ENCODE measurements around the gene SLCO2A1.

SLCO2A1 gene

DNA sequence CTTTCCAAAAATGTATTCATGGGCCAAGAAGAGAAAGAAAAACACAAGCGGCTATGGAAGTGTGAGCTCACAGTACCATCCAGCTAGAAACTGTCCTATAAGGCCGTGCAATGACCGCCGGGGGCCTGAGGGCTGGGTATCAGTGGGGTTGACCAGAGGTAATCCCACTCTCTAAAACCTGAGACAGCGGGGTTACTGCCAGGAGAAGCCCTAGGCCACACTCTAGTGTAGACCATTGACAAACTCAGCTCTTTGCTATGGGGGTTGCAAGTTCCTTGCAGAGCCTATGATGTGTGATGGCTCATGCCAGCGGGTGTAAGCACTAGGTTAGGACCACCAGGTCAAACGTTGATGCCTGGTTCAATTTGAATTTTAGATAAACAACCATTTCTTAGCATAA, 25.9 kb upstream of the SLCO2A1 start:
- no peaks in the 10 kb centered on the region for H3K27me3 Mint-ChIP-seq

DNA sequence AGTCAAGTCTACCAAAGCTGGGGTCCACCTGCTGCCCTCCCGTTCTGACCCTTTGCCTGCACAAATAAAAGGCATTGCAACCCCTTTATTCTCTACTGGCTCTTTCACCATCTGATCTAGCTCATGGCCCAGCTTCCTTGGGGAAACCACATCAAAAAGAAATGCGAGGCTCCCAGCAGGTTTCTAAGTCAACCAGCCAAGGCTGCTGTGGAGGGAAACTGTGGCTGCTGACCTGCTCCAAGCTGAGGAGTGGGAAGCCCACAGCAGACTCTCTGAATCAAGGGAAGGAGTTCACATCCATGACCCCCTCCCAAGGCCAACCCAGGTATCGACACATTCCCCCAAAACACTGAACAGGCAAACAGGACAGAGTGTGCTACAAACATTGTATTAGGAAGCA, 25.2 kb upstream of the SLCO2A1 start:
- H3K27me3 Mint-ChIP-seq, result no peaks in the 10 kb centered on the region
- H3K36me3 Mint-ChIP-seq (ENCODE audit: low read depth), result no peaks in the 10 kb centered on the region
- no peak overlapping the region for H3K27ac Mint-ChIP-seq
- no peaks in the 10 kb centered on the region for H3K9me3 Mint-ChIP-seq
- intact Hi-C loops (cut with micrococcal nuclease), result no loop called here
- no peaks in the 10 kb centered on the region for H3K4me1 Mint-ChIP-seq (ENCODE audit: low read depth)
- H3K4me3 Mint-ChIP-seq, result no peak overlapping the region

More for the DNA sequence above, 25.9 kb upstream of the SLCO2A1 start:
- H3K27ac Mint-ChIP-seq, result no peak overlapping the region
- intact Hi-C loops (cut with micrococcal nuclease), result no loop called here
- no peak overlapping the region for H3K4me3 Mint-ChIP-seq
- no peaks in the 10 kb centered on the region for H3K9me3 Mint-ChIP-seq
- no peaks in the 10 kb centered on the region for H3K4me1 Mint-ChIP-seq (ENCODE audit: low read depth)
- H3K36me3 Mint-ChIP-seq (ENCODE audit: low read depth), result no peaks in the 10 kb centered on the region

DNA sequence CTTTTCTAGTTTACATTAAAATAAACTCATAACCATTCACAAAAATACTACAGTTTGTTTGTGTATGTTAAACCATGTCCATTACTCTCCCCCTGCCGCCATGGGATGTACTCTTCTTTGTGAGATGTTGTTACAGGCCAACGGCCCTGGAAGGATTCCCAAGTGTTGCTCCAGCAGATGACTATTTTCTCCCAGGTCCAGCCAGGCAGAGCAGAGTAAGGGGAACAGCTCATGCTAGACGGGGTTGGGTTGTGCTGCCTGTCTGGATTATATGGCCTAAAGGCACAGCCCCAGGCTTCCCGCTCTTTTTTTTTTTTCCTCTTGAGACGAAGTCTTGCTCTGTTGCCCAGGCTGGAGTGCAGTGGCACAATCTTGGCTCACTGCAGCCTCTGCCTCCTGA, 24.5 kb upstream of the SLCO2A1 start:
- Mint-ChIP-seq H3K4me1 (ENCODE audit: low read depth) (no peaks in the 10 kb centered on the region), H3K9me3 (no peaks in the 10 kb centered on the region), H3K27ac (no peak overlapping the region), H3K27me3 (no peaks in the 10 kb centered on the region), H3K4me3 (no peak overlapping the region), H3K36me3 (ENCODE audit: low read depth) (no peaks in the 10 kb centered on the region)
- intact Hi-C loops (cut with micrococcal nuclease), result no loop called here

DNA sequence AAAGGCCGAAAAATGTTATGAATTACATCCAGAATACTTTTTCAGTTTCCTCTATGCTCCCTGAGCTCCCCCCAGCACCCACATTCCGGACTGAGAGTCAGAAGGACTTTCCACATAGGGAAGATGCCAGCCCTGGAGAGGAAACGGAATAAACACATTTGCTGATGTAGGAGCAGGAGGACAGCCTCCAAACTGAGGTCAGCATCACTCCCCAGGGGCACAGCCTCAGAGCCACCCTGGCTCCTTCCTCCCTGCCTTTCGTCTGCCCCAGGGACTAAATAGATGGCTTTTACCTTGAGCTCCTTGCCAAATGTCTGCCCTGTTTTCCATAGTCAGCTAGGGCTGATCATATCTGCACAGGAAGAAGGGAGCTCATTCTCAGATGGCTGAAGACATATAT, 22.6 kb upstream of the SLCO2A1 start:
- no peaks in the 10 kb centered on the region for H3K36me3 Mint-ChIP-seq (ENCODE audit: low read depth)
- no peak overlapping the region for H3K4me3 Mint-ChIP-seq
- H3K27ac Mint-ChIP-seq, result no peak overlapping the region
- H3K9me3 Mint-ChIP-seq, result no peaks in the 10 kb centered on the region
- no peaks in the 10 kb centered on the region for H3K4me1 Mint-ChIP-seq (ENCODE audit: low read depth)
- intact Hi-C loops (cut with micrococcal nuclease), result no loop called here
- H3K27me3 Mint-ChIP-seq, result no peaks in the 10 kb centered on the region

DNA sequence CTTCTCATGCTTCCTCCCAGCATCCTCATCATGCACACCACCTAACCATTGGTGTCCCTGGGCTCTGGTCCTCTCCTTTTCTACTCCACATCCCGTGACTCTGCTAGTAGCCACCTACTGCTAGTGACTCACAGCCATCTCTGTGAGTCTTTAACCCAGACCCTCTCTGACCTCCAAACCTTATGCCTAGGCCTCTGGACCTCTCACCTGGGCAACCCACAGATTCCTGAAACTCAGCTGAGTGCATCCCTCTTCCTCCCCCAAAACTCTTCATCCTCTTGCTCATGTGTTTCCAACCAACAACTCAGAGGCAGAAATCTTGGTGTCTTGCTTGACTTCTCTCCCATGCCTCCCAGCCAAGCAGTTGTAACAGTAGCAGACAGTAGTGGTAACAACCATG, 20.0 kb upstream of the SLCO2A1 start:
- no peaks in the 10 kb centered on the region for H3K27me3 Mint-ChIP-seq
- H3K4me3 Mint-ChIP-seq, result no peak overlapping the region

DNA sequence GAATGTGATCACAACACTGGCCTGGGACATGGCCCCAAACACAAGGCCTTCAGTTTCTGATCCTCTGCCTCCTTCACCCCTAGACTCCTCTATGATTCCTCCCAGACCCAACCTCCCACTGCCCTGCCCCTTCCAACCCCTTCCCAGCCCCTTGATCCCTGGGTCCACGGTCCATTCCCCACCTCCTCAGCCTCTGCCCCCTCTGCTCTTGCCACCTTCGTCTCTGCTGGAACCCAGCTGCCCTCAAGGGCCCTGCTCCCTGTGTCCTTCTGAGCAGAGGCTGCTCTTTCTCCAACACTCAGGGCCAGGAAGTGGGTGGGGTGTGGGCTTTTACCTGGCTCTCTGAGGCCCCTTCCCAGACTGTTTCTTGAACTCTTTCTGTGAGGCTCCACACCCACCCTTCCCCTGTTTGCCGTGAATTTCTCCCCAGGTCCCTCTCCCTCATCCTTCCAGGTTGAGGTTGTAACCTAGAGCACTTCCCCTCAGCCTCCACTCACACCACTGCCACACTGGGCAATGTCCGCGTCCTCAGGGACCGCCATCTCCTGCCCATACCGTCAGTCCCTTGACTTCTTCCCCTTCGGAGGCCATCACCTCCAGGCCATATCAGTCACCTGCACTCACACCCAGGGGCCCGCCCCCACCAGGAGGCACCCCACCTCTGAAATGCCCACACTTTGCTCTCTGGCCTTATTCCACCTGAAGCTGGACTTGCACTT, 18.7 kb upstream of the SLCO2A1 start:
- no peak overlapping the region for H3K4me3 Mint-ChIP-seq
- H3K36me3 Mint-ChIP-seq (ENCODE audit: low read depth), result no peaks in the 10 kb centered on the region
- H3K27me3 Mint-ChIP-seq, result no peaks in the 10 kb centered on the region
- no peaks in the 10 kb centered on the region for H3K4me1 Mint-ChIP-seq (ENCODE audit: low read depth)
- peaks cover 8% of the 10 kb centered on the region for H3K9me3 Mint-ChIP-seq
- intact Hi-C loops (cut with micrococcal nuclease), result no loop called here
- no peak overlapping the region for H3K27ac Mint-ChIP-seq

More for the DNA sequence above, 20.0 kb upstream of the SLCO2A1 start:
- H3K36me3 Mint-ChIP-seq (ENCODE audit: low read depth), result no peaks in the 10 kb centered on the region
- intact Hi-C loops (cut with micrococcal nuclease), result no loop called here
- peaks cover 8% of the 10 kb centered on the region for H3K9me3 Mint-ChIP-seq
- no peak overlapping the region for H3K27ac Mint-ChIP-seq
- no peaks in the 10 kb centered on the region for H3K4me1 Mint-ChIP-seq (ENCODE audit: low read depth)

DNA sequence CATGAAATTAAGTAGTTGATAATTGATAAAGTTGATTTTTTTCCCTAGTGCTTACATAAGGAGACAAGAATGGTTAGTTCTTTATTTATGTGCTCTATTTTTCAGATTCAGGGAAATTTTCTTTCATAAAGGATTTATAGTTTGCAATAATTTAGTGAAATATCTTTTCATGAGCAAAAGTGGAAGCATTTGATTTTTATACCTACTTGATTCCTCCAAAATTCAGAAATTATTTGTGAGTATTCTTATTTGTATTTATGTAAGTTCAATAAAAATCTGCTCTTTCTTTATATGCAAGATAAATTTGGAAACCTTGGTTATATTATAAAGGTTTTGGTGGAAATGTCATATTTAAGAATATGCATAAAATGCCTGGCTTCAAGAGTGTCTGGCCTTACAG, 14.7 kb upstream of the SLCO2A1 start:
- Mint-ChIP-seq H3K36me3 (ENCODE audit: low read depth) (no peaks in the 10 kb centered on the region), H3K4me1 (ENCODE audit: low read depth) (no peaks in the 10 kb centered on the region), H3K27me3 (no peaks in the 10 kb centered on the region), H3K27ac (no peak overlapping the region), H3K4me3 (no peak overlapping the region), H3K9me3 (peaks cover 34% of the 10 kb centered on the region)
- intact Hi-C loops (cut with micrococcal nuclease), result no loop called here

DNA sequence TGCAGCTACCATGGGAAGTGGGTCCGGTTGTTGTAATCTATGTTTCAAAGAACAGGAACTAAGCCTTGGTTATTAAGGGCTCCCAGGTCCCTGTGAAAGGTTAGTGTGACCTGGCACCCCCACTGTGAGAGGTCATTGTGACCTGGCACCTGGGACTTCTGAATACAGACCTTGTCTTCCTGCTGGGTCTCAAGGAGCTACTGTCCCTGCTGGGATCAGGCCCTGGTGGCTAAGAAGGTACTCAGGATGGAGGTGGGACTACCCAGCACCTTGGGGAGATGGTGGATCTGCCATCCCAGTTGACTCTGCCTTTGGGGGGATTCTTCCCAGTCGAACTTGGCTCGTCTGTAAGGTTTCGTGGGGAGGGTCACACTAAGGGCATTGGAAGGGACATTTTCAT, 10.3 kb upstream of the SLCO2A1 start:
- no peak overlapping the region for H3K27ac Mint-ChIP-seq
- no peaks in the 10 kb centered on the region for H3K4me1 Mint-ChIP-seq (ENCODE audit: low read depth)
- no peaks in the 10 kb centered on the region for H3K36me3 Mint-ChIP-seq (ENCODE audit: low read depth)
- no peak overlapping the region for H3K4me3 Mint-ChIP-seq
- H3K9me3 Mint-ChIP-seq, result peaks cover 28% of the 10 kb centered on the region
- intact Hi-C loops (cut with micrococcal nuclease), result no loop called here
- no peaks in the 10 kb centered on the region for H3K27me3 Mint-ChIP-seq

DNA sequence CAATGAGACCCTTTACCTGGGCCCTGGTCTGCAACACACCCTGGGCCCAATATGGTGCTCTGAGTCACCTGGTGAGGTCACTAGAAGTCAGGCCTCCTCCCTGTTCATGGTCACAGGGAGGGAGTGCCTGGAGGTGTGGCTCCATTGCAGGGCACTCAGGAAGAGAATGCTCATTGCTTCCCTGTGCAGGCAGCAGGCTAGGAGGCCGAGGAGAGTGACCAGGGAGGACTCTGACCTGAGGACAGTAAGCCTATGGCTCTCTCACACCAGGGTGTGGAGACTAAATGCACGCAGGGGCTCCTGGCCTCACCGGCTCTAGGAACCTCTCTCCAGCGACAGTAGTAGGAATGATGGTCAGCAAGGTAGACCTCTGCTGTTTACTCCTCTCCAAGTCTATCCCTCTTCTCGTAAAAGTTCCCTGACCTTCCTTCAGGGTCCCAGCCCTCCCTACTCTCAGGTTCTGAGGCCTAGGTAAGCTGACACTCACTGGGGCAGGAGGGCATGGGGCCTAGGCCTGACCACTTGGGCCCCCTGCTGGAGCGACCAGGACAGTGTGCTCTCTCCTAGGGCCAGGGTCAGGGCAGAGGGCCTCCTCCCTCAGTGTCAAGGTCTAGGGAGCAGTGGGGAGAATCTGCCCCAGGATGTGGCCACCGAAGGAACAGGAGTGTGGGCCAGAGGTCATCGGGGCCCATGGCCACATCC, 9.6 kb upstream of the SLCO2A1 start:
- Mint-ChIP-seq H3K27ac (no peak overlapping the region), H3K4me1 (ENCODE audit: low read depth) (no peaks in the 10 kb centered on the region), H3K27me3 (no peaks in the 10 kb centered on the region), H3K9me3 (peaks cover 26% of the 10 kb centered on the region), H3K4me3 (no peak overlapping the region), H3K36me3 (ENCODE audit: low read depth) (no peaks in the 10 kb centered on the region)
- intact Hi-C loops (cut with micrococcal nuclease), result no loop called here

DNA sequence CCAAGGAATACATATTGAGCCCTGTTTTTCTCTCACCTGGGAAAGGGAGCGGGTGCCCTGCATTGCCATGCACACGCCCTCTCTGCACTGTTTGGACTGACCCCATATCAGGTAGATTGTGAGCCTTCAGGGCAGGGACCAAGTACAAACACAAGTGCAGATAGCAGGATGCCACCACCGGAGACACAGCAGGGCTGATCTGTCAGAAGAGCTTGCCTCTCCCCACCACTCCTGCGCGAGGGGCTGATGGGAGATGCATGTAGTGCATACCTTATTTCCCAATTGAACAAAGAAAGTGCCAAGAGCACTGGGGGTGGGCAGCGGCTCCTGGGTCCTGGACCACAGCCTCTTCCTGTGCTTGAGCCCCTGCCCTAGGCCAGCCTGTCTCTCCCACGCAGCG, 9.0 kb upstream of the SLCO2A1 start:
- Mint-ChIP-seq H3K36me3 (ENCODE audit: low read depth) (no peaks in the 10 kb centered on the region), H3K4me1 (ENCODE audit: low read depth) (no peaks in the 10 kb centered on the region), H3K27me3 (no peaks in the 10 kb centered on the region), H3K9me3 (peaks cover 26% of the 10 kb centered on the region), H3K27ac (no peak overlapping the region), H3K4me3 (no peak overlapping the region)
- intact Hi-C loops (cut with micrococcal nuclease), result no loop called here

DNA sequence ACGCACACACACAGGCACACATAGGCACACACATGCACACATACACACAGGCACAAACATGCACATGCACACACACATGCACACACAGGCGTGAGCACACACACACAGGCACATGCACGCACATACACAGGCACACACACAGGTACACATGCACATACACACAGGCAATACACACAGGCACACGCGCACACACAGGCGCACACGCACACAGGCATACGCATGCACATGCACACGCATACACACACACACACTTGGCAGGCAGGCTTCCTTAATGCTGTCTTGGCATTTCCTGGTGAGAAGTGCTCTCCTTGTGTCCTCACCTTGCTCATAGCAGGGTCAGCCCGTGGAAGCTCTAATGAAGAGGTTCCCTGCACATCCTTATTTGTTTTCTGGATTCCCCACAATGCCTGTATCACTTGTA, 8.4 kb upstream of the SLCO2A1 start:
- intact Hi-C loops (cut with micrococcal nuclease), result no loop called here
- no peaks in the 10 kb centered on the region for H3K36me3 Mint-ChIP-seq (ENCODE audit: low read depth)
- no peaks in the 10 kb centered on the region for H3K4me1 Mint-ChIP-seq (ENCODE audit: low read depth)
- no peak overlapping the region for H3K27ac Mint-ChIP-seq
- H3K4me3 Mint-ChIP-seq, result no peak overlapping the region
- peaks cover 25% of the 10 kb centered on the region for H3K9me3 Mint-ChIP-seq
- peaks cover 1% of the 10 kb centered on the region for H3K27me3 Mint-ChIP-seq

DNA sequence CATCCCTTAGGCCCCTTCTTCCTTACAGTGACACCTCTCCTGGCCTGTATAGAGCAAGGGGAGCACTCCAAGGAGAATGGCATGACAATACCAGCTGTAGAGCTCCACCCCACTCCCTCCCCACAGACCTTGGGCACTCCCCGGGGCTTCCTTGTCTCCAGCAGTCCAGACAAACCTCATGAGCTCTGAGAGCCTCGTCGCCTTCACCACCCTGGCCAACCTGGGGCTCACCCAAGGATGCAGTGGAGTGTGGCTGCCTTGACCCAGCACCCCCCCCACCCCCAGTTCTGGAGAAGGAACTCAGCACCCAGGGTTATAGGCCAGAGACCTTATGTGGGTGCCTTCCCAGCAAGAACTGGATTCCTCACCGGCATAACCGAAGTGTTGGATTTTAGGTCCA, 7.4 kb upstream of the SLCO2A1 start:
- Mint-ChIP-seq H3K4me3 (no peak overlapping the region), H3K9me3 (peaks cover 16% of the 10 kb centered on the region), H3K4me1 (ENCODE audit: low read depth) (no peaks in the 10 kb centered on the region), H3K27me3 (peaks cover 6% of the 10 kb centered on the region), H3K36me3 (ENCODE audit: low read depth) (no peaks in the 10 kb centered on the region), H3K27ac (no peak overlapping the region)
- intact Hi-C loops (cut with micrococcal nuclease), result no loop called here

DNA sequence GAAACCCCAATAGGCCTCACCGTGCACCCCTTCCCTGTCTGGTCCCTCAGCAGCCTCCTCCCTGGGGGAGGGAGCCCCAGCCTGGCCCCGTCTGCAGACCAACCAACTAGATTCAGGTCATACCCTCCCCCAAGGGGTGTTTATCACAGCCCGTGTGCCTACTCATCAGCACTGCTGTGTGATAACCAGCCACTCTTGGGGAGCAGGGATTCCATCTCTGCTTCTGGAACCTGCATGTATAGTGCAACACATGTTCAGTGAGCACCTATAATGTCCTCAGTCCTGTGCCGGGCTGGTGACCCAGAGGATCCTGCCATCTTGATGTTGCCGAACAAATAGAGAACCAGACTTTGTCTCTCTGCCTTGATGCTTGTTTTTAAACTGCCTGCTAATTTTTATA, 6.6 kb upstream of the SLCO2A1 start:
- Mint-ChIP-seq H3K9me3 (peaks cover 9% of the 10 kb centered on the region), H3K27me3 (peaks cover 11% of the 10 kb centered on the region), H3K36me3 (ENCODE audit: low read depth) (no peaks in the 10 kb centered on the region), H3K4me1 (ENCODE audit: low read depth) (no peaks in the 10 kb centered on the region), H3K27ac (no peak overlapping the region), H3K4me3 (no peak overlapping the region)
- intact Hi-C loops (cut with micrococcal nuclease), result no loop called here

DNA sequence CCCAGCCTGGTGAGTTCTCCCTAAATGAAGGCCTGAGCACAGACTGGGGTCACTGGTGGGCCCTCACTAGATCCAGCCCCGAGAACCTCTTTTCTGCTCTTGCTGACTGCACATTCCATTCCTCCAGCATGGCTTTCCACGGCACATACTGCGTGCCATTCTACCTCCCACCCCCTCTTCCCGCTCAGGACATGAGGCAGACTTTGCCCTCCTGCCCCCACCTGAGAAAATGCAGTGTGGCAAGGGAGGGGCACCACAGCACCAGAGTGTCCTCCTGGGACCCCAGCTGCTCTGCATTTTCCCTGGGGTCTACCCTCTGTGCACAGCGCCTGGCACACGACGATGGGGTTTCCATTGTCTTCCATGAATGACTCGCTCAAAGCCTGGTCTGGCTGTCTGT, 6.1 kb upstream of the SLCO2A1 start:
- no peaks in the 10 kb centered on the region for H3K36me3 Mint-ChIP-seq (ENCODE audit: low read depth)
- H3K4me3 Mint-ChIP-seq, result no peak overlapping the region
- H3K4me1 Mint-ChIP-seq (ENCODE audit: low read depth), result no peaks in the 10 kb centered on the region
- intact Hi-C loops (cut with micrococcal nuclease), result no loop called here
- H3K27ac Mint-ChIP-seq, result no peak overlapping the region
- H3K27me3 Mint-ChIP-seq, result peaks cover 16% of the 10 kb centered on the region
- H3K9me3 Mint-ChIP-seq, result peaks cover 5% of the 10 kb centered on the region
